ENCODE measurements around the gene KLHL24. TPM values are rescaled to one million over a fixed set of nuclear protein-coding genes. Genes with fewer than 3 reads are reported as not detected.

The KLHL24 gene
- total RNA-seq, 1 donor from 2014 or later, result 114 TPM

GRCh38 chr3:183725387-183725786 is 90.0 kb downstream of the KLHL24 start:
- Mint-ChIP-seq H3K4me1 (no peaks in the 10 kb centered on the region), H3K27me3 (ENCODE audit: low read depth) (no peaks in the 10 kb centered on the region), H3K4me3 (no peak overlapping the region), H3K36me3 (peaks cover 59% of the 10 kb centered on the region), H3K9me3 (no peaks in the 10 kb centered on the region), H3K27ac (no peak overlapping the region)
- no peak for TF ChIP-seq CTCF (IDR thresholded peaks at IDR 0.05; ENCODE audit: unreplicated experiment)
- no peak for DNase-seq (ENCODE audit: low spot score in 2 of 2, unreplicated experiment in 2 of 2)

GRCh38 chr3:183728204-183728603 is 92.8 kb downstream of the KLHL24 start:
- Mint-ChIP-seq H3K4me3 (no peak overlapping the region), H3K4me1 (no peaks in the 10 kb centered on the region), H3K36me3 (peaks cover 56% of the 10 kb centered on the region)

GRCh38 chr3:183730361-183730760 is 94.9 kb downstream of the KLHL24 start:
- Mint-ChIP-seq H3K4me3 (no peak overlapping the region), H3K4me1 (peaks cover 4% of the 10 kb centered on the region), H3K36me3 (peaks cover 61% of the 10 kb centered on the region), H3K27me3 (ENCODE audit: low read depth) (no peaks in the 10 kb centered on the region), H3K27ac (no peak overlapping the region), H3K9me3 (no peaks in the 10 kb centered on the region)
- DNase-seq (ENCODE audit: low spot score in 2 of 2, unreplicated experiment in 2 of 2), result no peak
- no peak for TF ChIP-seq CTCF (IDR thresholded peaks at IDR 0.05; ENCODE audit: unreplicated experiment)

More at GRCh38 chr3:183728204-183728603, 92.8 kb downstream of the KLHL24 start:
- no peaks in the 10 kb centered on the region for H3K27me3 Mint-ChIP-seq (ENCODE audit: low read depth)
- no peak for DNase-seq (ENCODE audit: low spot score in 2 of 2, unreplicated experiment in 2 of 2)
- H3K27ac Mint-ChIP-seq, result no peak overlapping the region
- no peak for TF ChIP-seq CTCF (IDR thresholded peaks at IDR 0.05; ENCODE audit: unreplicated experiment)
- H3K9me3 Mint-ChIP-seq, result no peaks in the 10 kb centered on the region

- Mint-ChIP-seq H3K4me1 (peaks cover 8% of the 10 kb centered on the region), H3K27ac (no peak overlapping the region), H3K36me3 (peaks cover 55% of the 10 kb centered on the region), H3K27me3 (ENCODE audit: low read depth) (no peaks in the 10 kb centered on the region), H3K4me3 (no peak overlapping the region), H3K9me3 (no peaks in the 10 kb centered on the region)
- no peak for DNase-seq (ENCODE audit: low spot score in 2 of 2, unreplicated experiment in 2 of 2)
- no peak for TF ChIP-seq CTCF (IDR thresholded peaks at IDR 0.05; ENCODE audit: unreplicated experiment)
Measured at GRCh38 chr3:183731611-183732010, 96.2 kb downstream of the KLHL24 start.

GRCh38 chr3:183733553-183733952 is 98.1 kb downstream of the KLHL24 start:
- no peak for DNase-seq (ENCODE audit: low spot score in 2 of 2, unreplicated experiment in 2 of 2)
- Mint-ChIP-seq H3K36me3 (peaks cover 54% of the 10 kb centered on the region), H3K4me3 (no peak overlapping the region), H3K9me3 (no peaks in the 10 kb centered on the region), H3K4me1 (peaks cover 8% of the 10 kb centered on the region), H3K27ac (no peak overlapping the region), H3K27me3 (ENCODE audit: low read depth) (no peaks in the 10 kb centered on the region)
- TF ChIP-seq CTCF (IDR thresholded peaks at IDR 0.05; ENCODE audit: unreplicated experiment), result no peak

Other genes with a start within 250 kb of the KLHL24 start
- gene MCF2L2, start 207.0 kb upstream of the KLHL24 start, total RNA-seq, result 2.0 to 3.4 TPM (median 3.1 TPM) in 3 replicates
- 0.05 to 0.16 TPM (median 0.07 TPM) in 3 replicates for gene KLHL6, start 79.9 kb upstream of the KLHL24 start, total RNA-seq
- gene YEATS2, start 62.2 kb downstream of the KLHL24 start, total RNA-seq, result 65.5 to 72.7 TPM (median 66.0 TPM) in 3 replicates
- 4.4 to 6.4 TPM (median 5.3 TPM) in 3 replicates for gene MAP6D1, start 190.0 kb downstream of the KLHL24 start, total RNA-seq
- gene PARL, start 249.3 kb downstream of the KLHL24 start, total RNA-seq, result 47.8 to 57.4 TPM (median 50.5 TPM) in 3 replicates